A549 (cell line): ENCODE measurements around the gene FDXACB1. TPM values are rescaled to one million over a fixed set of nuclear protein-coding genes. Genes with fewer than 3 reads are reported as not detected.

Source experiments
- ATAC-seq, 2 experiments: fragments of 200-7000 bp in 1 of 2; fragments of >200 bp in 1 of 2; cut with Nextera tagmentation in 1 of 2; cut with Tn5 transposase in 1 of 2; 3 replicates each; pipeline versions ENCODE4 v1.8.0 to v1.9.1; 2018 to 2020; ENCODE audit warnings: mild to moderate bottlenecking in 1 of 2, moderate library complexity in 1 of 2
- CTCF ChIA-PET: fragments of 300-600 bp; sonication (Branson Sonifier 250); formaldehyde crosslinking; extraction: SDS; loops from one replicate; lab custom pipeline; 2021; ENCODE audit warnings: antibody characterized with exemption, inconsistent platforms; lab: Yijun Ruan, JAX
- POLR2A ChIA-PET: fragments of 350-600 bp; formaldehyde crosslinking; extraction: SDS; loops from one replicate; lab custom pipeline; 2021; ENCODE audit warnings: antibody characterized with exemption, inconsistent platforms; lab: Yijun Ruan, JAX
- DNase-seq, 2 experiments: peaks; one replicate each; pipeline versions ENCODE4 v3.0.0 to v3.0.0-alpha.2; 2011 to 2016; ENCODE audit warnings: low read depth in 1 of 2, low spot score in 1 of 2
- FAIRE-seq: peaks from 2 replicates; lab custom pipeline; 2011; peaks lifted over from hg19 to GRCh38; lab: Jason Lieb, UNC
- H3K27ac ChIP-seq, 2 experiments: fragments of >200 bp; sonication (Bioruptor Twin); formaldehyde crosslinking; 3 replicates each; pipeline ENCODE4 v1.5.1; 2016 to 2017
- H3K4me1 ChIP-seq: fragments of >200 bp; sonication (Bioruptor Twin); formaldehyde crosslinking; 3 replicates; pipeline ENCODE4 v1.6.1; 2016
- H3K4me2 ChIP-seq: fragments of >200 bp; sonication (Bioruptor Twin); formaldehyde crosslinking; 3 replicates; pipeline ENCODE4 v1.6.1; 2016
- H3K4me3 ChIP-seq: fragments of >200 bp; sonication (Bioruptor Twin); formaldehyde crosslinking; 3 replicates; pipeline ENCODE4 v1.5.1; 2016
- H3K9me3 ChIP-seq: fragments of >200 bp; sonication (Bioruptor Twin); formaldehyde crosslinking; 3 replicates; pipeline ENCODE4 v1.6.1; 2016
- BCL3 ChIP-seq: fragments of >200 bp; sonication (Bioruptor Twin); formaldehyde crosslinking; IDR thresholded peaks from 3 replicates; pipeline ENCODE4 v1.6.1; 2016
- BHLHE40 ChIP-seq: IDR thresholded peaks from 2 replicates; pipeline ENCODE4 v1.6.1; 2012; ENCODE audit warnings: low read depth, low read length, inconsistent platforms
- CEBPB ChIP-seq, 2 experiments: fragments of >200 bp in 1 of 2; sonication (Bioruptor Twin) in 1 of 2; formaldehyde crosslinking in 1 of 2; IDR thresholded peaks; 2 replicates each; pipeline ENCODE4 v1.6.1; 2012 to 2016
- FOSL2 ChIP-seq, 2 experiments: fragments of 450-650 bp in 1 of 2; fragments of >200 bp in 1 of 2; sonication (Bioruptor Twin) in 1 of 2; formaldehyde crosslinking; IDR thresholded peaks; 2 replicates each; pipeline versions ENCODE4 v1.5.0 to v1.6.1; 2016 to 2020; ENCODE audit warnings: mild to moderate bottlenecking in 1 of 2, moderate library complexity in 1 of 2
- FOXS1 ChIP-seq: fragments of 250-450 bp; sonication (Bioruptor Pico); IDR thresholded peaks from 2 replicates; pipeline ENCODE4 v1.5.0; 2020; ENCODE audit warnings: mild to moderate bottlenecking, moderate library complexity
- HES2 ChIP-seq: fragments of >200 bp; sonication (Bioruptor Twin); formaldehyde crosslinking; IDR thresholded peaks from 2 replicates; pipeline ENCODE4 v1.6.1; 2016
- HMGXB4 ChIP-seq: fragments of 250-450 bp; sonication (Bioruptor Pico); IDR thresholded peaks from 2 replicates; pipeline ENCODE4 v1.5.0; 2021; ENCODE audit warnings: mild to moderate bottlenecking, moderate library complexity, borderline replicate concordance
- HOXA7 ChIP-seq: fragments of 250-450 bp; sonication (Bioruptor Pico); IDR thresholded peaks from 2 replicates; pipeline ENCODE4 v1.5.0; 2020; ENCODE audit warnings: mild to moderate bottlenecking, moderate library complexity
- HOXB13 ChIP-seq: fragments of 250-450 bp; sonication (Bioruptor Pico); IDR thresholded peaks from 2 replicates; pipeline ENCODE4 v1.5.0; 2020; ENCODE audit warnings: low read depth, mild to moderate bottlenecking, moderate library complexity
- JUN ChIP-seq, 2 experiments: fragments of >200 bp; sonication (Bioruptor Twin); formaldehyde crosslinking; IDR thresholded peaks; 2 replicates in 1 of 2; 3 replicates in 1 of 2; pipeline ENCODE4 v1.6.1; 2016 to 2017
- JUNB ChIP-seq: fragments of >200 bp; sonication (Bioruptor Twin); formaldehyde crosslinking; IDR thresholded peaks from 2 replicates; pipeline ENCODE4 v1.6.1; 2016
- KDM1A ChIP-seq: fragments of 200-600 bp; sonication (generic); IDR thresholded peaks from 2 replicates; pipeline ENCODE4 v1.6.1; 2016; ENCODE audit warnings: low read depth, mild to moderate bottlenecking
- KDM5A ChIP-seq: fragments of 200-600 bp; sonication (generic); IDR thresholded peaks from 2 replicates; pipeline ENCODE4 v1.6.1; 2016; ENCODE audit warnings: antibody characterized with exemption, mild to moderate bottlenecking
- MAX ChIP-seq: IDR thresholded peaks from 2 replicates; pipeline ENCODE4 v1.6.1; 2012
- MAZ ChIP-seq: fragments of 150-350 bp; IDR thresholded peaks from 2 replicates; pipeline ENCODE4 v1.6.1; 2014; ENCODE audit warnings: antibody characterized with exemption, low read depth, low read length, borderline replicate concordance
- NFE2L2 ChIP-seq: fragments of 150-350 bp; conservative IDR thresholded peaks from 2 replicates; pipeline ENCODE4 v1.6.1; 2014; ENCODE audit warnings: low read length
- NPAS2 ChIP-seq: fragments of 250-450 bp; sonication (Bioruptor Pico); IDR thresholded peaks from 2 replicates; pipeline ENCODE4 v1.8.0; 2022; ENCODE audit warnings: mild to moderate bottlenecking, moderate library complexity, borderline replicate concordance
- POLR2A ChIP-seq: IDR thresholded peaks from 2 replicates; pipeline ENCODE4 v1.6.1; 2012; ENCODE audit warnings: mild to moderate bottlenecking, low read length
- POLR2AphosphoS2 ChIP-seq: conservative IDR thresholded peaks from 2 replicates; pipeline ENCODE4 v1.6.1; 2012; ENCODE audit warnings: low read length, improper control_type of control experiment, inconsistent platforms
- RAD21 ChIP-seq, 2 experiments: fragments of >200 bp in 1 of 2; sonication (Bioruptor Twin) in 1 of 2; formaldehyde crosslinking in 1 of 2; IDR thresholded peaks in 1 of 2; conservative IDR thresholded peaks in 1 of 2; 2 replicates in 1 of 2; 3 replicates in 1 of 2; pipeline ENCODE4 v1.6.1; 2012 to 2018; ENCODE audit warnings: inconsistent platforms in 1 of 2
- RARB ChIP-seq: fragments of 250-450 bp; sonication (Bioruptor Pico); IDR thresholded peaks from 2 replicates; pipeline ENCODE4 v1.8.0; 2021; ENCODE audit warnings: mild to moderate bottlenecking, moderate library complexity
- RCOR1 ChIP-seq: fragments of 150-350 bp; IDR thresholded peaks from 2 replicates; pipeline ENCODE4 v1.6.1; 2014; ENCODE audit warnings: antibody characterized with exemption, low read length, low read depth
- RFX5 ChIP-seq: fragments of 450-650 bp; IDR thresholded peaks from 2 replicates; pipeline ENCODE4 v1.7.1; 2014; ENCODE audit warnings: antibody characterized with exemption, mild to moderate bottlenecking, moderate library complexity
- SMC3 ChIP-seq: fragments of >200 bp; sonication (Bioruptor Twin); formaldehyde crosslinking; IDR thresholded peaks from 3 replicates; pipeline ENCODE4 v1.6.1; 2018; ENCODE audit warnings: inconsistent platforms
- SREBF2 ChIP-seq: fragments of 450-650 bp; IDR thresholded peaks from 2 replicates; pipeline ENCODE4 v1.6.1; 2014; ENCODE audit warnings: mild to moderate bottlenecking, moderate library complexity
- USF2 ChIP-seq: fragments of 450-650 bp; IDR thresholded peaks from 2 replicates; pipeline ENCODE4 v1.6.1; 2014; ENCODE audit warnings: antibody characterized with exemption
- ZC3H11A ChIP-seq: fragments of 450-650 bp; IDR thresholded peaks from 2 replicates; pipeline ENCODE4 v1.6.1; 2014; ENCODE audit warnings: antibody characterized with exemption, mild to moderate bottlenecking
- WGBS: methylation state at CpG from one replicate; pipeline ENCODE4 v1.1.6; 2017; ENCODE audit errors: missing lambda C conversion rate; 5-methylcytosine and 5-hydroxymethylcytosine counted together
- polyA plus RNA-seq, 4 experiments: library from polyadenylated mRNA; depleted of rRNA in 3 of 4; stranded (reverse); fragments of >200 nt; fragmentation: RNase III in 1 of 4; extraction: RNeasy Plus Mini Kit Qiagen cat#74134 plus additional on column Dnase treatment in 1 of 4; gene quantifications; 2 replicates in 3 of 4; 3 replicates in 1 of 4; pipeline ENCODE4 v1.2.3, GENCODE V29; 2011 to 2017

Gene FDXACB1
- polyA plus RNA-seq, 2 of the 4 experiments (the other 2 are of a cell fraction), result 1.9 to 2.4 TPM

GRCh38 chr11:111906680-111907079 is 27.7 kb upstream of the FDXACB1 start:
- ATAC-seq, result no peak
- no peak for DNase-seq
- no peaks in the 10 kb centered on the region for H3K9me3 ChIP-seq
- ChIA-PET POLR2A (no interaction called here), CTCF (interaction anchor here (1.6 kb wide), 1 partner anchor 36 kb away, joined by 5 read pairs; the partner anchor contains the start of gene ALG9)
- no peak overlapping the region for H3K4me2 ChIP-seq
- no peak overlapping the region for H3K27ac ChIP-seq
- FAIRE-seq, result no peak
- H3K4me1 ChIP-seq, result peaks cover 6% of the 10 kb centered on the region; the same call in 2 of the 3 replicates
- H3K4me3 ChIP-seq, result no peak overlapping the region
- TF ChIP-seq HOXB13, result no peak
- TF ChIP-seq MAX, result no peak
- no peak for TF ChIP-seq ZC3H11A
- TF ChIP-seq CEBPB (IDR thresholded peaks at IDR 0.05), result no peak
- no peak for TF ChIP-seq RARB (CRISPR knock-in tag)
- TF ChIP-seq NPAS2 (CRISPR knock-in tag), result no peak
- no peak for TF ChIP-seq HES2
- TF ChIP-seq HOXA7 (CRISPR knock-in tag), result no peak
- TF ChIP-seq KDM1A, result no peak
- TF ChIP-seq BHLHE40, result no peak
- TF ChIP-seq SMC3, result no peak
- 40% methylated on average over 1 of the region's 1 CpG for WGBS

GRCh38 chr11:111905411-111905810 is 26.4 kb upstream of the FDXACB1 start:
- FAIRE-seq, result no peak
- no peak overlapping the region for H3K27ac ChIP-seq
- ATAC-seq, result no peak

GRCh38 chr11:111886844-111887243 is 7.9 kb upstream of the FDXACB1 start:
- no peak for DNase-seq
- no peak for ATAC-seq
- TF ChIP-seq RAD21 (conservative IDR thresholded peaks at IDR 0.05 in 1 of 2, IDR thresholded peaks at IDR 0.05 in 1 of 2) (no peak), MAZ (no peak), SREBF2 (no peak)
- TF ChIP-seq, all 56 proteins: peak for 0
- ChIA-PET POLR2A (interaction anchor here (0.5 kb wide), 1 partner anchor 234 kb away, joined by 3 read pairs; no protein-coding TSS in a partner anchor), CTCF (interaction anchor here (1.5 kb wide), 1 partner anchor 45 kb away, joined by 6 read pairs; no protein-coding TSS in a partner anchor)
- no peak overlapping the region for H3K4me2 ChIP-seq
- no peak for FAIRE-seq
- peaks cover 1% of the 10 kb centered on the region; the same call in 1 of the 3 replicates for H3K9me3 ChIP-seq
- H3K4me3 ChIP-seq, result no peak overlapping the region
- WGBS, result 62% methylated on average over 2 of the region's 2 CpGs
- no peaks in the 10 kb centered on the region for H3K4me1 ChIP-seq
- no peak overlapping the region for H3K27ac ChIP-seq

More at GRCh38 chr11:111905411-111905810, 26.4 kb upstream of the FDXACB1 start:
- no peaks in the 10 kb centered on the region for H3K4me1 ChIP-seq
- no peaks in the 10 kb centered on the region for H3K9me3 ChIP-seq
- TF ChIP-seq KDM1A (no peak), JUN (IDR thresholded peaks at IDR 0.05) (no peak), POLR2A (no peak), FOXS1 (CRISPR knock-in tag) (no peak), BCL3 (no peak), KDM5A (no peak)
- no peak overlapping the region for H3K4me3 ChIP-seq
- no peak for DNase-seq
- POLR2A ChIA-PET, result no interaction called here
- CTCF ChIA-PET, result no interaction called here
- WGBS, result 5% methylated on average over 2 of the region's 2 CpGs
- H3K4me2 ChIP-seq, result no peak overlapping the region

- Histone ChIP-seq H3K27ac (no peak overlapping the region), H3K9me3 (no peaks in the 10 kb centered on the region), H3K4me3 (no peak overlapping the region), H3K4me1 (no peaks in the 10 kb centered on the region), H3K4me2 (no peak overlapping the region)
- no peak for TF ChIP-seq HMGXB4 (CRISPR knock-in tag)
- no peak for TF ChIP-seq USF2
- no peak for TF ChIP-seq POLR2AphosphoS2
- no peak for TF ChIP-seq HOXB13
- no peak for TF ChIP-seq KDM5A
- TF ChIP-seq RCOR1, result no peak
- no peak for TF ChIP-seq HES2
- TF ChIP-seq HOXA7 (CRISPR knock-in tag), result no peak
- no peak for TF ChIP-seq RFX5
- TF ChIP-seq NFE2L2, result no peak
- TF ChIP-seq JUN (IDR thresholded peaks at IDR 0.05), result no peak
- TF ChIP-seq JUNB, result no peak
- no peak for TF ChIP-seq FOSL2 (IDR thresholded peaks at IDR 0.05)
- TF ChIP-seq FOSL2 (CRISPR knock-in tag; IDR thresholded peaks at IDR 0.05), result no peak
- TF ChIP-seq ZC3H11A, result no peak
- 79% methylated on average over 4 of the region's 4 CpGs for WGBS
- no peak for ATAC-seq
- no peak for FAIRE-seq
- ChIA-PET CTCF (interaction anchor here (1.5 kb wide), 1 partner anchor 46 kb away, joined by 6 read pairs; no protein-coding TSS in a partner anchor), POLR2A (interaction anchor here (0.5 kb wide), 1 partner anchor 234 kb away, joined by 3 read pairs; no protein-coding TSS in a partner anchor)
- no peak for DNase-seq
These were observed 7.1 kb upstream of the FDXACB1 start for GRCh38 chr11:111886032-111886431.
